CD4-positive, CD25-positive, alpha-beta regulatory T cell (primary cell): ENCODE data around the gene ZNF117. TPM values are rescaled to one million over a fixed set of nuclear protein-coding genes. Genes with fewer than 3 reads are reported as not detected.

Source experiments
- ATAC-seq, 2 donors: fragments of 150-1000 bp; cut with Tn5 transposase; one replicate each; pipeline ENCODE4 v1.10.0; 2021; ENCODE audit warnings: low read depth in 2 of 2, moderate number of reproducible peaks in 2 of 2, moderate library complexity in 1 of 2
- DNase-seq, 3 donors: peaks; one replicate each; pipeline versions ENCODE4 v3.0.0 to v3.0.0-alpha.2; 2012 to 2022; ENCODE audit warnings: mixed read lengths in 1 of 3
- H3K27ac ChIP-seq: one replicate; pipeline ENCODE4 v1.7.0; 2013; ENCODE audit warnings: mild to moderate bottlenecking, low read length; ENCODE audit not compliant: insufficient read depth, poor library complexity, severe bottlenecking
- H3K27me3 ChIP-seq: one replicate; pipeline ENCODE4 v1.7.0; 2013; ENCODE audit warnings: low read length; ENCODE audit not compliant: control insufficient read depth, insufficient read depth
- H3K36me3 ChIP-seq: one replicate; pipeline ENCODE4 v1.7.0; 2013; ENCODE audit warnings: mild to moderate bottlenecking, low read length, moderate library complexity; ENCODE audit not compliant: control insufficient read depth, insufficient read depth
- H3K4me1 ChIP-seq: 2 replicates; pipeline ENCODE4 v1.7.0; 2013; ENCODE audit warnings: mild to moderate bottlenecking, low read length; ENCODE audit not compliant: insufficient read depth, control insufficient read depth, poor library complexity, severe bottlenecking
- H3K4me3 ChIP-seq: one replicate; pipeline ENCODE4 v1.7.0; 2013; ENCODE audit warnings: low read depth, mild to moderate bottlenecking, low read length, moderate library complexity
- H3K9me3 ChIP-seq, 2 experiments: 1 replicate in 1 of 2; 2 replicates in 1 of 2; pipeline ENCODE4 v1.7.0; 2013; ENCODE audit warnings: low read length in 2 of 2, mild to moderate bottlenecking in 1 of 2, moderate library complexity in 1 of 2; ENCODE audit not compliant: control insufficient read depth in 2 of 2
- H3K27ac Mint-ChIP-seq, 3 donors: one replicate each; pipeline ENCODE4 v1.8.0; 2020 to 2022; ENCODE audit warnings: mild to moderate bottlenecking in 3 of 3, mixed read lengths in 3 of 3, moderate library complexity in 2 of 3
- H3K27me3 Mint-ChIP-seq: one replicate; pipeline ENCODE4 v1.8.0; 2022; ENCODE audit warnings: mild to moderate bottlenecking, mixed read lengths
- H3K36me3 Mint-ChIP-seq: one replicate; pipeline ENCODE4 v1.8.0; 2020; ENCODE audit warnings: mixed read lengths
- H3K4me1 Mint-ChIP-seq, 4 donors: one replicate each; pipeline ENCODE4 v1.8.0; 2020 to 2022; ENCODE audit warnings: mixed read lengths in 4 of 4, mild to moderate bottlenecking in 1 of 4
- H3K4me3 Mint-ChIP-seq, 4 donors: one replicate each; pipeline ENCODE4 v1.8.0; 2020 to 2022; ENCODE audit warnings: mild to moderate bottlenecking in 4 of 4, mixed read lengths in 4 of 4, moderate library complexity in 3 of 4
- H3K9me3 Mint-ChIP-seq, 7 donors: one replicate each; pipeline ENCODE4 v1.8.0; 2020 to 2022; ENCODE audit warnings: mixed read lengths in 7 of 7, mild to moderate bottlenecking in 3 of 7, moderate library complexity in 2 of 7
- polyA plus RNA-seq, 4 donors: library from polyadenylated mRNA; unstranded; fragments of 300-500 nt; fragmentation: Illumina TruSeq; gene quantifications; one replicate each; pipeline ENCODE4 v1.2.3, GENCODE V29; 2021
- total RNA-seq: library from RNA; stranded (reverse); gene quantifications from one replicate; pipeline ENCODE4 v1.2.3, GENCODE V29; 2022

The ZNF117 gene
- total and polyA plus RNA-seq, 5 donors from 2014 or later: 0.46 to 2.4 (median 0.82) TPM

DNA sequence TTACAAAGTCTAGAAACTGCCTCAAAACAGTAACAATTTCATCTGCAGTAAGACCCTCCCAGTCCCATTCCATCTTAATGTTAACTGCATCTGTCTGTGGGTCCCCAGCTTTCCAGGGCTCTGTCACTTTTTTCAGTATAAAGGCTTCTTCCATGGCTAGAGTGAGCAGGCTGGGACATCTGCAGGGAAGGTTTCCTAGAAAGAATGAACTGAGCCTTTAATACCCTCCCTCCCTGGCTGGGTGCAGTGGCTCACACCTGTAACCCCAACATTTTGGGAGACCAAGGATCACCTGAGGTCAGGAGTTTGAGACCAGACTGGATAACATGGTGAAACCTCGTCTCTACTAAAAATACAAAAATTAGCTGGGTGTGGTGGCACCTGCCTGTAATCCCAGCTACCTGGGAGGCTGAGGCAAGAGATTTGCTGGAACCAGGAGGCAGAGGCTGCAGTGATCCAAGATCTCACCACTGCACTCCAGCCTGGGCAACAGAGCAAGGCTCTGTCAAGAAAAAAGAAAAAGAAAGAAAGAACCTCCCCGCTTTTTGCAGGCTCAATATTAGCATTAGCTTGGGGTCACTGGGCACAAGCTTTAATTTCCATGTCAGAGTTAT is 12.2 kb upstream of the ZNF117 start:
- Histone ChIP-seq H3K36me3 (peaks cover 48% of the 10 kb centered on the region), H3K27ac (no peak overlapping the region), H3K9me3 (peaks cover 36 to 40% of the 10 kb centered on the region in 2 experiments), H3K27me3 (no peaks in the 10 kb centered on the region), H3K4me1 (peaks cover 28% of the 10 kb centered on the region), H3K4me3 (no peak overlapping the region)
- Mint-ChIP-seq H3K9me3 (peaks cover 4 to 45% (median 19%) of the 10 kb centered on the region in 7 donors), H3K36me3 (peaks cover 57% of the 10 kb centered on the region), H3K27ac (no peak overlapping the region), H3K4me3 (peak overlapping the region in 2 of 4 donors; percentile 51 to 90), H3K4me1 (peaks cover 22 to 51% (median 39%) of the 10 kb centered on the region in 4 donors), H3K27me3 (no peaks in the 10 kb centered on the region)
- DNase-seq (no peak), ATAC-seq (no peak)

DNA sequence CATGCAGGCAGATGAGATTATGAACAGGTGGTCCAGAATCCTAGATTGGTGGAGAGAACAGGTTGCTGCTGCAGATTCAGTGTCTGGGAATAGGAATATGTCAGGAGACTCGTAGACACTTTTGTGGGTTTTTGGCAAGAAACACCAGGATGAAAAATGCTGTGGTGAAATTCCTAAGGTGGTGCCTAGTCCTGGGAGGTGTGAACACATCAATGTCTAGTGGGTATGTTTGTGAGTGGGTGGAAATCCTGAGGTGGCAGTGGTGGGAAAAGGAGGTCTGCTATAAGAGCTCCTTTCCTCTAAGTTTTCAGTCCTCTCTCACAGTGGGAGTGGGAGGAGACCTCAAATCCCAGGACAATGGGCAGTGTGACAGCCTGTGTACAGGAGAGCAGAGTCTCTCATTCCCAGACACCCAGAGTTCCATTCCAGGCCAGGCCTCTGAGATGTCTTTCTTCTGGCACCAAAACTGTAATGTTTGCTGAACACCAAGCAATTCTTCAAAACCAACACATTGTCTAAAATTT is 10.5 kb upstream of the ZNF117 start:
- Mint-ChIP-seq H3K4me1 (peaks cover 16 to 40% (median 32%) of the 10 kb centered on the region in 4 donors), H3K27ac (no peak overlapping the region), H3K9me3 (peaks cover 4 to 63% (median 24%) of the 10 kb centered on the region in 7 donors), H3K36me3 (peaks cover 68% of the 10 kb centered on the region), H3K4me3 (peak overlapping the region in 2 of 4 donors; percentile 13 to 76), H3K27me3 (no peaks in the 10 kb centered on the region)
- no peak for DNase-seq
- peaks cover 48% of the 10 kb centered on the region for H3K36me3 ChIP-seq
- peaks cover 20% of the 10 kb centered on the region for H3K4me1 ChIP-seq
- peaks cover 40 to 57% of the 10 kb centered on the region in 2 experiments for H3K9me3 ChIP-seq
- no peaks in the 10 kb centered on the region for H3K27me3 ChIP-seq
- no peak overlapping the region for H3K27ac ChIP-seq
- H3K4me3 ChIP-seq: no peak overlapping the region
- no peak for ATAC-seq

DNA sequence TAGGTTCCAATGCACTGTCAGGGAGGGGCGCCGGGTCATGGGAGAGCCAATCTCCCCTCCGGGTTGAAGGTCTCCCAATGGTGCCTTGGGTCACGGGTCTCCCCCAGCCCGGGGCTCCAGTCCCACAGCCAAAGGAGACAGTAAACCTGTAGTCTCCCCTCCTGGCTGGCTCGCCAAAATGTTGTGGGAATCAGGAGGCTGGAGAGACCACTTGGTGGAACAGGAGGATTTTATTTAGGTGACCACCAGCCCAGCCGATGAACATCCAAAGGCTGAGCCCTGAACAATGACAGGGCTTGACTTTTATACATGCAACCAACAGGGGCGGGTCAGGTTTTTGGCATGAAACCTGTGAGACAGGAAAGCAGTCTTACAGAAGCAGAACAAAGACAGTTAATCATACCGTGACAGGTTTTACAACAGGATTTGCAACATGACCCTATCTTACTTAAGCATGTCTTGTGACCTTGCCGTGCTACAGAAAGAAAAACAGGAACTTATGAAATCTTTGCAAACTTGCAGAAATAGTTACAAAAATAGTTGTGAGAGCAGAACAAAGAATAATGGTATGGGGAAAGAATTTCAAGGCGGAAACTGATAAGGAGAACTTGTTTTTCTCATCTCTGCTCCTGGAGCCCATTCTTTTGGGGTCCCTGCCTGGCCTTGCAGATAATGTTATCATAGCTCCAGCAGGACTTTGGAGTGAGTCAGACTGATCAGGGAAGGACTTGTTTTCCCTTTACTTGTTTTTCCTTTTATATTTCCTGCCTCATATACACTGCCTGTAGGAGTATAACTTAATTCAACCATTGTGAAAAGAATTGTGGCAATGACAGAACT is 8.5 kb upstream of the ZNF117 start:
- Mint-ChIP-seq H3K36me3 (peaks cover 62% of the 10 kb centered on the region), H3K27ac (no peak overlapping the region), H3K27me3 (no peaks in the 10 kb centered on the region), H3K9me3 (peaks cover 4 to 74% (median 33%) of the 10 kb centered on the region in 7 donors), H3K4me1 (peaks cover 10 to 22% (median 20%) of the 10 kb centered on the region in 4 donors), H3K4me3 (peak overlapping the region in 2 of 4 donors; percentile 27 to 76)
- no peak for DNase-seq
- H3K36me3 ChIP-seq: peaks cover 46% of the 10 kb centered on the region
- H3K9me3 ChIP-seq: peaks cover 54 to 77% of the 10 kb centered on the region in 2 experiments
- H3K4me1 ChIP-seq: peaks cover under 1% of the 10 kb centered on the region
- no peaks in the 10 kb centered on the region for H3K27me3 ChIP-seq
- H3K4me3 ChIP-seq: no peak overlapping the region
- no peak overlapping the region for H3K27ac ChIP-seq
- peak in 1 of 2 donors; percentile 14 for ATAC-seq

DNA sequence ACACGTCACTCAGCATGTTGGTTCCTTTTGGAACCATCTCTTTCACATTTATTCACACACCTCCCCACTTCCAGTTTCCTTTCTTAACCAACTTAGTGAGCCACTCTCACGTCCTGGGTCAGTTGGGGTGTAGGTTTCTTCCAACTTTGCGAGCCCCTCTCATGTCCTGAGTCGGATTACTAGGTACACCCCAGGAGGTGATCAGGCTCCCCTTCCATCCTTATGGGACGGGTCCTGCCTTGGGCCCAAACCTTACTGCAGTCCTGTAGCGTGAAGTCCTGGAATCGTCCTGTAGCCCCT is 8.0 kb upstream of the ZNF117 start:
- no peak overlapping the region for H3K4me3 Mint-ChIP-seq
- Histone ChIP-seq H3K4me3 (no peak overlapping the region), H3K27me3 (no peaks in the 10 kb centered on the region), H3K9me3 (peaks cover 58 to 83% of the 10 kb centered on the region in 2 experiments), H3K27ac (no peak overlapping the region), H3K4me1 (no peaks in the 10 kb centered on the region), H3K36me3 (peaks cover 42% of the 10 kb centered on the region)
- DNase-seq (no peak), ATAC-seq (no peak)
- H3K4me1 Mint-ChIP-seq: peaks cover 8 to 20% (median 19%) of the 10 kb centered on the region in 4 donors
- no peak overlapping the region for H3K27ac Mint-ChIP-seq
- no peaks in the 10 kb centered on the region for H3K27me3 Mint-ChIP-seq
- H3K9me3 Mint-ChIP-seq: peaks cover 4 to 79% (median 36%) of the 10 kb centered on the region in 7 donors
- peaks cover 59% of the 10 kb centered on the region for H3K36me3 Mint-ChIP-seq

DNA sequence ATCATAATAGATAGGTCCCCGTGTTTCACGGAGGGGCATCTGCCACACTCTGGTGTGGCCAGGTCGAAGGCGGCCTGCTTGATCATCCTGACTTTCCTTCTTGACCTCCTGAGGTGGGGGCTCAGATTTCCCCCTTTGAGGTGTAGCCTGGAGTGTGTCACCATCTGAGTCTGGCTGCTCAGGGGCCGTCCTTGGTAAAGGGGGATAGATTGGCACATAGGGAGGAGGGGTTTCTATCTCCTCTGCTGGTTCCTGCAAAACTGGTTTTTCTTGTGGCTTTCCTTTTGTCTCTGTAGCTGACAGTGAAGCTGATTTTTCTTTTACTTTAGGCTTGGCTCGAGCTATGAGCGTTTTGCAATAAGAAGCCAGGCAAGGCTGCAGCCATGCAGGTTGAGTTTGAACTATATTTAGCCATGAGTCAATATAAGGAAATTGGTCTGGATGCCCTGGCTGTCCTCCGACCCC is 7.1 kb upstream of the ZNF117 start:
- H3K27ac ChIP-seq: no peak overlapping the region
- H3K4me1 Mint-ChIP-seq: peaks cover 5 to 15% (median 12%) of the 10 kb centered on the region in 4 donors
- DNase-seq (no peak), ATAC-seq (no peak)
- H3K4me3 Mint-ChIP-seq: peak overlapping the region in 1 of 4 donors; percentile 36
- no peak overlapping the region for H3K4me3 ChIP-seq
- no peaks in the 10 kb centered on the region for H3K27me3 ChIP-seq
- H3K27ac Mint-ChIP-seq: no peak overlapping the region
- H3K36me3 ChIP-seq: peaks cover 37% of the 10 kb centered on the region
- peaks cover 51% of the 10 kb centered on the region for H3K36me3 Mint-ChIP-seq
- H3K27me3 Mint-ChIP-seq: no peaks in the 10 kb centered on the region
- H3K4me1 ChIP-seq: no peaks in the 10 kb centered on the region
- H3K9me3 Mint-ChIP-seq: peaks cover 4 to 83% (median 34%) of the 10 kb centered on the region in 7 donors
- H3K9me3 ChIP-seq: peaks cover 61 to 84% of the 10 kb centered on the region in 2 experiments

DNA sequence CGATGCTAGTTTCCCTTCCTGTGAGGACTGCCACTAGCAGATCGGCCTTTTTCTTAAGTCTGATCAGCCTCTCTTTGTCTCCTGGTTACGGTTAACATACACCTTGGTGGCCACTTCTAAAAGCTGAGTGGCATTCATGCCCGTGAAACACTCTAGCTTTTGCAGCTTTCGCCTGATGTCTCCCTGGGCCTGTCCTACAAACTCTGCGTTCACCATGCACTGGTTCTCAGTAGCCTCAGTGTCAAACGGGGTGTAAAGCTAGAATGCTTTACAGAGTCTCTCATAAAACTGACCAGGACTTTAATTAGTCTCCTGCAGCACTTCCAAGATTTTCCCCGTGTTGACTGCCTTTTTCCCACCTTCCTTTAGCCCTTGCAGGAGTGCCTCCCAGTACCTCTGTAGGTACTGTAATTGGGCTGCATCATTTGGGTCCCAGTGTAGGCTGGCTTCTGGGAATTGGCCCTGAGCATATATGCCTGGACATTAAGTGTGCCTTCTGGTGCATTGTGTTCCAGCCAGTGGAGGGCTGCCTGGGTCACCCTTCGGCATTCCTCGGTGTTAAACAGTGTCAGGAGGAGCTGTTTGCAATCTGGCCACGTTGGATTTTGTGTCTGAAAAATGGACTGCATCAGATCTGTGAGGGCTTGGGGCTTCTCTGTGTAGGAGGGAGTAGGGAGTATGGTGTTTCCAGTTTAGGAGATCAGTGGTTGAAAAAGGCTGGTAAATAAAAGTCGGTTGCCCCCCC is 6.5 kb upstream of the ZNF117 start:
- Mint-ChIP-seq H3K36me3 (peaks cover 46% of the 10 kb centered on the region), H3K4me3 (no peak overlapping the region), H3K4me1 (peaks cover 5 to 14% (median 7%) of the 10 kb centered on the region in 4 donors), H3K9me3 (peaks cover 5 to 78% (median 35%) of the 10 kb centered on the region in 7 donors), H3K27ac (no peak overlapping the region), H3K27me3 (no peaks in the 10 kb centered on the region)
- Histone ChIP-seq H3K4me3 (no peak overlapping the region), H3K36me3 (peaks cover 35% of the 10 kb centered on the region), H3K9me3 (peaks cover 63 to 90% of the 10 kb centered on the region in 2 experiments), H3K27ac (no peak overlapping the region), H3K27me3 (no peaks in the 10 kb centered on the region), H3K4me1 (no peaks in the 10 kb centered on the region)
- ATAC-seq: no peak
- DNase-seq: no peak

DNA sequence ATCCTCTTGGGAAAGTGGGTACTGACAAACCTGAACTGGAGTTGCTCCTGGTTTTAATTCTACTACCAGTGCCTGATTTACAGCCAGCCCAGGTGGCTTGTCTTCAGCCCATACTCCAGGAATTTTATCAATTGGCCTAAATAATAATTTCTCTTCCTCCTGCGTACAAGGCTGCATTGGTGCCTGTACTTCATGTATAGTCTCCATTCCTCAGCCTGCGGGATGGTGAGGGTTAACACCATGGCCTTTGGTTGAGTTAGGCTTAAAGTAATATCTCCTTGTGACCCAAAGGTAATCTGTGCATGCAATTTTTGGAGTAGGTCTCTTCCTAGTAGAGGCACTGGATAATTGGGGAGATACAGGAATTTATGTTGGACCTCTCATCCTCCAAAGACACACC is 5.5 kb upstream of the ZNF117 start:
- Histone ChIP-seq H3K4me3 (no peak overlapping the region), H3K27ac (no peak overlapping the region), H3K36me3 (peaks cover 26% of the 10 kb centered on the region), H3K27me3 (no peaks in the 10 kb centered on the region), H3K4me1 (no peaks in the 10 kb centered on the region), H3K9me3 (peaks cover 62 to 92% of the 10 kb centered on the region in 2 experiments)
- H3K36me3 Mint-ChIP-seq: peaks cover 38% of the 10 kb centered on the region
- no peak overlapping the region for H3K4me3 Mint-ChIP-seq
- peaks cover 9 to 79% (median 37%) of the 10 kb centered on the region in 7 donors for H3K9me3 Mint-ChIP-seq
- ATAC-seq (no peak), DNase-seq (no peak)
- H3K4me1 Mint-ChIP-seq: peaks cover under 1 to 8% (median 3%) of the 10 kb centered on the region in 4 donors
- H3K27me3 Mint-ChIP-seq: no peaks in the 10 kb centered on the region
- H3K27ac Mint-ChIP-seq: no peak overlapping the region
